Neural crest cell (in vitro differentiated cells): ENCODE results near the gene HDLBP. TPM values are rescaled to one million over a fixed set of nuclear protein-coding genes. Genes with fewer than 3 reads are reported as not detected.

ENCODE experiments used
- DNase-seq: peaks from one replicate; pipeline ENCODE4 v3.0.0; 2021; ENCODE audit warnings: low read depth, mixed read lengths, low spot score
- H3K27ac Mint-ChIP-seq: one replicate; pipeline ENCODE4 v1.8.0; 2021; ENCODE audit warnings: mild to moderate bottlenecking, mixed read lengths; ENCODE audit not compliant: unreplicated experiment
- H3K27me3 Mint-ChIP-seq: 2 replicates; pipeline ENCODE4 v1.8.0; 2021; ENCODE audit warnings: low read depth, mild to moderate bottlenecking, mixed read lengths
- H3K36me3 Mint-ChIP-seq: 2 replicates; pipeline ENCODE4 v1.8.0; 2021; ENCODE audit warnings: low read depth, mild to moderate bottlenecking, mixed read lengths
- H3K4me1 Mint-ChIP-seq: 2 replicates; pipeline ENCODE4 v1.8.0; 2021; ENCODE audit warnings: mixed read lengths
- H3K4me3 Mint-ChIP-seq: one replicate; pipeline ENCODE4 v1.8.0; 2021; ENCODE audit warnings: mild to moderate bottlenecking, mixed read lengths
- H3K9me3 Mint-ChIP-seq: 2 replicates; pipeline ENCODE4 v1.8.0; 2021; ENCODE audit warnings: mixed read lengths
- CTCF ChIP-seq: fragments of 200-600 bp; sonication (generic); conservative IDR thresholded peaks from 2 replicates; pipeline ENCODE4 v1.5.0; 2021; ENCODE audit warnings: antibody characterized with exemption, mild to moderate bottlenecking
- total RNA-seq: library from RNA; stranded (reverse); gene quantifications from 2 replicates; pipeline ENCODE4 v1.2.1, GENCODE V29; 2021

The HDLBP gene
- total RNA-seq, 1 donor from 2014 or later = 333 TPM

- H3K4me1 Mint-ChIP-seq = no peaks in the 10 kb centered on the region
- H3K27ac Mint-ChIP-seq = no peak overlapping the region
- H3K36me3 Mint-ChIP-seq = no peaks in the 10 kb centered on the region
- H3K9me3 Mint-ChIP-seq = no peaks in the 10 kb centered on the region
- no peak for TF ChIP-seq CTCF
- DNase-seq = no peak
- H3K4me3 Mint-ChIP-seq = no peak overlapping the region
- no peaks in the 10 kb centered on the region for H3K27me3 Mint-ChIP-seq
Observed at GRCh38 chr2:241187918-241188234, 127.6 kb downstream of the HDLBP start.

GRCh38 chr2:241187101-241187917 is 128.2 kb downstream of the HDLBP start:
- no peak for TF ChIP-seq CTCF
- no peak for DNase-seq
- H3K27ac Mint-ChIP-seq = no peak overlapping the region
- no peaks in the 10 kb centered on the region for H3K9me3 Mint-ChIP-seq
- no peaks in the 10 kb centered on the region for H3K4me1 Mint-ChIP-seq
- no peaks in the 10 kb centered on the region for H3K36me3 Mint-ChIP-seq
- H3K27me3 Mint-ChIP-seq = no peaks in the 10 kb centered on the region
- no peak overlapping the region for H3K4me3 Mint-ChIP-seq

GRCh38 chr2:241185961-241186360 is 129.5 kb downstream of the HDLBP start:
- no peaks in the 10 kb centered on the region for H3K36me3 Mint-ChIP-seq
- H3K4me3 Mint-ChIP-seq = no peak overlapping the region
- H3K4me1 Mint-ChIP-seq = no peaks in the 10 kb centered on the region
- no peak for TF ChIP-seq CTCF
- no peak for DNase-seq
- H3K9me3 Mint-ChIP-seq = no peaks in the 10 kb centered on the region
- no peak overlapping the region for H3K27ac Mint-ChIP-seq
- H3K27me3 Mint-ChIP-seq = no peaks in the 10 kb centered on the region

- Mint-ChIP-seq H3K9me3 (no peaks in the 10 kb centered on the region), H3K4me3 (no peak overlapping the region), H3K36me3 (no peaks in the 10 kb centered on the region), H3K27me3 (no peaks in the 10 kb centered on the region), H3K27ac (no peak overlapping the region), H3K4me1 (no peaks in the 10 kb centered on the region)
- no peak for TF ChIP-seq CTCF
- DNase-seq = no peak
Observed at GRCh38 chr2:241184901-241185300, 130.6 kb downstream of the HDLBP start.

- Mint-ChIP-seq H3K4me1 (no peaks in the 10 kb centered on the region), H3K27ac (no peak overlapping the region), H3K27me3 (no peaks in the 10 kb centered on the region), H3K36me3 (no peaks in the 10 kb centered on the region), H3K4me3 (no peak overlapping the region), H3K9me3 (no peaks in the 10 kb centered on the region)
- TF ChIP-seq CTCF = no peak
- DNase-seq = no peak
Observed at GRCh38 chr2:241183221-241183620, 132.3 kb downstream of the HDLBP start.
